ENCODE measurements around the gene IRGQ. TPM values are rescaled to one million over a fixed set of nuclear protein-coding genes. Genes with fewer than 3 reads are reported as not detected.
A peak's percentile ranks its signal among the peaks of the same experiment; 100 is the strongest.

IRGQ gene
- total RNA-seq, 1 donor from 2014 or later = 27.8 TPM

- intact Hi-C loops (cut with micrococcal nuclease) = no loop called here
- Mint-ChIP-seq H3K36me3 (ENCODE audit: low read depth) (peaks cover 58% of the 10 kb centered on the region), H3K9me3 (peaks cover 5% of the 10 kb centered on the region), H3K27me3 (ENCODE audit: low read depth) (no peaks in the 10 kb centered on the region), H3K27ac (no peak overlapping the region), H3K4me1 (ENCODE audit: low read depth) (no peaks in the 10 kb centered on the region), H3K4me3 (ENCODE audit: low read depth) (no peak overlapping the region)
- no peak for DNase-seq (ENCODE audit: low spot score)
Observed at GRCh38 chr19:43538922-43539321, 57.0 kb downstream of the IRGQ start.

- H3K36me3 Mint-ChIP-seq (ENCODE audit: low read depth) = peaks cover 27% of the 10 kb centered on the region
- no peaks in the 10 kb centered on the region for H3K27me3 Mint-ChIP-seq (ENCODE audit: low read depth)
- H3K4me1 Mint-ChIP-seq (ENCODE audit: low read depth) = peaks cover 8% of the 10 kb centered on the region
- peaks cover 5% of the 10 kb centered on the region for H3K9me3 Mint-ChIP-seq
- DNase-seq (ENCODE audit: low spot score) = no peak
- intact Hi-C loops (cut with micrococcal nuclease) = no loop called here
- H3K4me3 Mint-ChIP-seq (ENCODE audit: low read depth) = no peak overlapping the region
- H3K27ac Mint-ChIP-seq = peak overlapping the region; percentile 22
Observed at GRCh38 chr19:43534816-43535761, 60.8 kb downstream of the IRGQ start.

Other genes with a start within 250 kb of the IRGQ start
- gene CD177, start 242.4 kb downstream of the IRGQ start, total RNA-seq = not detected in 2 replicates
- not detected in 2 replicates for gene TEX101, start 181.2 kb downstream of the IRGQ start, total RNA-seq
- gene LYPD3, start 130.5 kb downstream of the IRGQ start, total RNA-seq = 2.5 and 3.0 TPM in 2 replicates
- gene PHLDB3, start 91.4 kb downstream of the IRGQ start, total RNA-seq = 23.0 and 25.3 TPM in 2 replicates
- gene ETHE1, start 68.9 kb downstream of the IRGQ start, total RNA-seq = 64.6 and 65.5 TPM in 2 replicates
- 1.7 and 2.1 TPM in 2 replicates for gene ZNF575, start 62.9 kb downstream of the IRGQ start, total RNA-seq
- 27.3 and 27.5 TPM in 2 replicates for gene XRCC1, start 20.6 kb downstream of the IRGQ start, total RNA-seq
- gene PINLYP, start 20.3 kb downstream of the IRGQ start, total RNA-seq = 9.0 and 9.1 TPM in 2 replicates
- 14.5 and 14.8 TPM in 2 replicates for gene ZNF576, start 461 bp upstream of the IRGQ start, total RNA-seq
- 0.32 and 0.46 TPM in 2 replicates for gene SRRM5, start 16.0 kb upstream of the IRGQ start, total RNA-seq
- 17.7 and 19.1 TPM in 2 replicates for gene ZNF428, start 23.5 kb upstream of the IRGQ start, total RNA-seq
- gene CADM4, start 43.7 kb upstream of the IRGQ start, total RNA-seq = 0.39 and 0.44 TPM in 2 replicates
- gene PLAUR, start 74.0 kb upstream of the IRGQ start, total RNA-seq = 19.9 and 21.2 TPM in 2 replicates
- gene IRGC, start 119.9 kb upstream of the IRGQ start, total RNA-seq = not detected in 2 replicates
- gene SMG9, start 158.8 kb upstream of the IRGQ start, total RNA-seq = 69.1 and 73.1 TPM in 2 replicates
- 98.0 and 98.7 TPM in 2 replicates for gene KCNN4, start 184.8 kb upstream of the IRGQ start, total RNA-seq
- gene LYPD5, start 206.3 kb upstream of the IRGQ start, total RNA-seq = 0.14 and 0.41 TPM in 2 replicates
- gene ZNF283, start 231.2 kb upstream of the IRGQ start, total RNA-seq = 3.6 and 4.6 TPM in 2 replicates